Transverse colon (tissue), 4 donors: ENCODE data around the gene ANP32B.

ENCODE experiments used
- POLR2A ChIP-seq: fragments of 450-650 bp; IDR thresholded peaks from one replicate; pipeline ENCODE4 v1.6.1; 2016; ENCODE audit warnings: antibody characterized with exemption, mild to moderate bottlenecking, moderate library complexity
- POLR2AphosphoS5 ChIP-seq, 3 donors: sonication (generic); formaldehyde crosslinking; IDR thresholded peaks; one replicate each; pipeline ENCODE4 v1.6.1; 2016; ENCODE audit warnings: antibody characterized with exemption in 3 of 3
- TF ChIP-seq, protein P1 (sequence below), 5 experiments: fragments of 200-600 bp in 3 of 5; fragments of 450-650 bp in 2 of 5; sonication (generic) in 3 of 5; IDR thresholded peaks; 1 replicate in 2 of 5; 2 replicates in 3 of 5; pipeline ENCODE4 v1.5.1; 2016 to 2017; ENCODE audit warnings: antibody characterized with exemption in 5 of 5, inconsistent platforms in 3 of 5, mild to moderate bottlenecking in 2 of 5, moderate library complexity in 1 of 5

- TF ChIP-seq POLR2A: no peak
- TF ChIP-seq, protein P1, sequence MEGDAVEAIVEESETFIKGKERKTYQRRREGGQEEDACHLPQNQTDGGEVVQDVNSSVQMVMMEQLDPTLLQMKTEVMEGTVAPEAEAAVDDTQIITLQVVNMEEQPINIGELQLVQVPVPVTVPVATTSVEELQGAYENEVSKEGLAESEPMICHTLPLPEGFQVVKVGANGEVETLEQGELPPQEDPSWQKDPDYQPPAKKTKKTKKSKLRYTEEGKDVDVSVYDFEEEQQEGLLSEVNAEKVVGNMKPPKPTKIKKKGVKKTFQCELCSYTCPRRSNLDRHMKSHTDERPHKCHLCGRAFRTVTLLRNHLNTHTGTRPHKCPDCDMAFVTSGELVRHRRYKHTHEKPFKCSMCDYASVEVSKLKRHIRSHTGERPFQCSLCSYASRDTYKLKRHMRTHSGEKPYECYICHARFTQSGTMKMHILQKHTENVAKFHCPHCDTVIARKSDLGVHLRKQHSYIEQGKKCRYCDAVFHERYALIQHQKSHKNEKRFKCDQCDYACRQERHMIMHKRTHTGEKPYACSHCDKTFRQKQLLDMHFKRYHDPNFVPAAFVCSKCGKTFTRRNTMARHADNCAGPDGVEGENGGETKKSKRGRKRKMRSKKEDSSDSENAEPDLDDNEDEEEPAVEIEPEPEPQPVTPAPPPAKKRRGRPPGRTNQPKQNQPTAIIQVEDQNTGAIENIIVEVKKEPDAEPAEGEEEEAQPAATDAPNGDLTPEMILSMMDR (IDR thresholded peaks at IDR 0.05): no peak
- TF ChIP-seq POLR2AphosphoS5 (IDR thresholded peaks at IDR 0.05): no peak
Observed at GRCh38 chr9:98047002-98047401, 63.9 kb downstream of the ANP32B start.
